HCEC 1CT (cell line): Measurements from ENCODE around the gene PODXL2.
"Not testable (repeated sequence)": the region's sequence is repeated elsewhere in the genome, so short reads cannot be mapped to it uniquely, and the experiment has no call there.

Experiments
- DNase-seq: peaks from one replicate; pipeline ENCODE4 v3.0.0-alpha.2; 2017

PODXL2 gene

DNA sequence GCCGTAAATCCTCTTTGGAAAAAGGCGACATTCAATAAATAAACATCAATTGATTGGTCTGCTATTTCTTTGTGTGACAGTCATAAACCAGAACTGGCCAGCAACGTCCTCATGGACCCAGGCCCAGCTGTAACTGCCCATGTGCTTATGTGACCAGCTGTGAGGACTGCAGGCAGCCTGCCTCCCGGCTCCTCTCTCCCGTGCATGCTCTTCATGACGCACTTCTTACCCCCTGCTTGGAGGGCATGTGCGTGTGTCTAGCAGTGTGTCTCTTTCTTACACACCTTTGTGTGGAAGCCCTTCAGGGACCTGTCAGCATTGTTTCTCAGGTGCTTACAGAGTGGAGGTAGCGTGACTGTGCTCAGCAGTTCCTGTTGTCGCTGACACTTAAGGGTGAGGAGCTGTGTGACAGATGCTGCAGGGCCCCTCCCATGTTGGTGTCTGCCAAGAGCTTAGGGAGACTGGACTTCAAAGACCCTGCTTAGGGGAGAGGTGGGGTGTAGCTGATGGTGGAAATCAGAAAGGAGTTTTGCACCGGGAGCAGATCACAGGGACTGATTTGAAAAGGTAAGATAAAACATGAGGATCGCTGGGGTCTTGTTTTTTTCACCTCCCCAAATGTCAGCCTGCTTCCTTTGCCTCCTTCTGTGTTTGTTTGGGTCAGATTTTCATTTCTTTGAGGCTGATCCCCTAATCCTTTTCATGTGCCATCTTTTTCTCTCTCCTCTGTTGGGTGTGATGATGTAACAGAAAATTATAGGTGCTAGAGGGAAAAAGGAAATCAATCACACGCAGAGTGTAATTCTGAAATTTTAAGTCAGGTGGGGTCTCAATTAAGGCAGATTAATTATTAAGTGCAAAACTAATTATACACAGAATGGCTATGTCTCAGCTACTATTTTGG lies 2.1 kb downstream of the PODXL2 start:
- DNase-seq, result no peak

DNA sequence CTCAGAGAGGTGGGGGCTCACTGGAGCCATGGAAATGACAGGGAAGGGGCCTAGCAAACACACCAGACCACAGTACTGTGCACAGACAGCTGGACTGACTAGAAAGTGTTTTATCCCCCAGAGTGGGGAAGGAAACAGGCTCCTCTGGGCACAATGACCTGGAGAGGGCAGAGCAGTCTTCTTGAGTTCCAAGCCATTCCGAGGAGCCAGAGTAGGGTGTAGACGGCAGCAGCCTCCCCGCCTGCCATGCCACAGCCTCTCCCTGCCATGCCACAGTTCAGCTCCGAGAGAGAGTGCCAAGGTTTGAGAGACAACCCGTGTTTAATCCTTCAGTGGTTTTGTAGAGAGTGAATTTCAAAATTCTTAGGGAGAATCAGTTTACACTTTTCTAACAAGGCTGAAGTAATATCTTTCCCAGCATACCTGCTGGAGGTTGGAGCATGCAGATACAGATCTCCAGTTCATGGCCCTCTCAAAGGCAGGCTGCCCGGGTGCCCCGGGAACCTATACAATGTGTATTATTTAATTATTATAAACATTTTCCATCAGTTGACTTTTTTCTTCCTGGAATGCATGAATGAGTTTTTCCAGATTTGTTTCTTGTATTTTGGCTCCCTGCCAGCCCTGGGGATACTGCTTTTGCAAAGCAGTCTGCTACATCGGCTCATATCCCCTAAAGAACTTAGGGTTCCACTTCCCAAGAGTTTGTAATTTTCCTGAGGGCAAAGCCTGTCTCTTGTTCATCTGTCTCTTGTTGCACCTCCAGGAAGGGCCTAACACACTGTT lies 3.2 kb downstream of the PODXL2 start:
- no peak for DNase-seq

DNA sequence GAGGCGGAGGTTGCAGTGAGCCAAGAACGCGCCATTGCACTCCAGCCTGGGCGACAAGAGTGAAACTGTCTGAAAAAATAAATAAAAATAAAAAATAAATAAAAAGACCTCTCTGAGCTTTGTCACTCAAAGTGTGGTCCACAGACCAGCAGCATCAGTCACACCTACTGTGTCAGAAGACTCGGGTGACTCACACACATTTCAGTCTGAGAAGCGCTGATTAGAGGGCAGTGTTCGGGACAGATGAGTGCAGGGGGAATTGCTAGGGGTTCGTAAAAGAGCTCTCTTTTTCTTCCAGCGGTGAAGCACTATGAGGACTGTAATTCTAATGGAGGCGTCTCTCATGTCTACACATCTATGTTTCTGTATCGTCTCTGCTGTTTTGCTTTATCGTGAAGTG lies 5.7 kb downstream of the PODXL2 start:
- no peak for DNase-seq

DNA sequence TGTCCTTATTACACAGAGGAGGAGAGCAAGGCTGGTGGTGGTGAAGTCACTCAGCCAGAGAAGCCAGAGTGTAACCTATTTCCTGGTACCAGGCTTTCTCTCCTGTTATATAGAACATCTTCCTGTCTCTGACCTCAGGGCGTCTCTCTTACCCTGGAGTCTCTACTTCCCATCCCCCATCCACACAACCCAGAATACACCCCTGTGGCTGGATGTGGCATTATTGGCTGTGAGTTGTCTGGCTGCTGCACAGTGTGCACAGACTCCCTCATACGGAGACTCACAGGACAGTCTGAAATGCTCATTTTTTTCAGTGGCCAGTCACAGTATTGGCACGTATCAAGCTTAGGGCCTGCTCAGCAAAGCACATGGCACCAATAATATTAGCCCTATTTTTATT lies 8.6 kb downstream of the PODXL2 start:
- DNase-seq, result peak; percentile 8

DNA sequence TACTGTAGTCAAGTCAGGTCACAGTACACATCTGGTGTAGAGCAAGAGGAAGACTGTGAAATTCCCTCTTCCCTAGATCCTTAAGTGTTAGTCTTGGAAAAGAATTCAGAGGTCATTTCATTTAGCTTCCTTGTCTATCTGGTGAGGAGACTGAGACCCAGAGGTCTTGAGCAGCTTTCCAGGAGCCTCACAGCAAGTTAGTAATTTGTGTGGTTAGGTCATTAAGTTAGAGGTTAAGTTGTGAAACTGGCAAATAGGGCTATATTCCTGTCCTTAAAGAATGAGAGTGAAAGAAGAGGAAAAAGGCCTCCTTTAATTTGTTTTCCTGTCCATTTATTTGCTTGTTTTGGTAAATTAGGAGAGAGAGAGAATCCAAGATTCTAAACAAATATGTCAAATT lies 9.0 kb downstream of the PODXL2 start:
- DNase-seq, result peak; percentile 7

DNA sequence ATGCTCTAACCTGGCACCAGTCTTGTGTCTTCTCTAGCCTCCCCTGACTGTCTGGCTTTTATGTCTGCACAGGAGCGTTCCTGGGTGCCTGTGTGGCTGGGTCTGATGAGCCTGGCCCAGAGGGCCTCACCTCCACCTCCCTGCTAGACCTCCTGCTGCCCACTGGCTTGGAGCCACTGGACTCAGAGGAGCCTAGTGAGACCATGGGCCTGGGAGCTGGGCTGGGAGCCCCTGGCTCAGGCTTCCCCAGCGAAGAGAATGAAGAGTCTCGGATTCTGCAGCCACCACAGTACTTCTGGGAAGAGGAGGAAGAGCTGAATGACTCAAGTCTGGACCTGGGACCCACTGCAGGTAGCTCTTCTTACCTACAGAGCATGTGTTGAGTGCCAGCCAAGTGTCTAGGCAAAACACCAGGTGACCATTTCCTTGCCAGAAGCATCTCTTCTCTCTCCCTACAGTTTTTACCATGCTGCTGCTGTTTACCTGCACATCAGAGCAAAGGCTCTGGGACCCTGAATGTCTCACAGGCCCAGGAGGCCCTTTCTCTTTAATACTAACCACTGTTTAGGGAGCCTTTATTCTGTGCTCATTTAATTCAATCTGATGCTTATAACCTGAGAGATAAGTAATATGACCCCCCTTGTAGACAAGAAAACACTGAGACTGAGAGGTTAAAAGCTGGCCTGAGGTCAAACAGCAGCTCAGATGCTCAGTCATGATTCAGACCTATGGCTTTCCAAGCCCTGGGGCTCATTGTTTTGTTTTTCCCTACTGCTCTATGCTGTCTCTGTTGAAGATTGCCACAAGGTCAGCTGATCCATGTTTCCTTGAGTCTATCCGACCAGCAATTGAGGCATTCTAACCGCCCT lies 10.4 kb downstream of the PODXL2 start:
- DNase-seq, result peak; percentile 31

DNA sequence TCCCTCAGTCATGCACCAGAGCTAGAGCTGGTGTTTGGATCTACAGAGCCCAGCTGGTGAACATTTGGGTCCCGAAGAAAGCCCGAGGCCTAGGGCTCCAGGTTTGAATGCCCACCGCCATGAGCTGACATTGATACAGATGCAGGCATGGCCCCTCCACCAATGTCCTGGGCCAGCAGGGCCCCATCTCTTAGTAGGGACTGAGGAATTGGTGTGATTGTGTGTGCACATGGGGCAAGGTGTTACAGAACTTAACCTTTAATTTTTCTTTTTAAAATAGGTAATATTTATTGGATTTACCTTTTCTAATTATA lies 11.0 kb downstream of the PODXL2 start:
- DNase-seq, result no peak

DNA sequence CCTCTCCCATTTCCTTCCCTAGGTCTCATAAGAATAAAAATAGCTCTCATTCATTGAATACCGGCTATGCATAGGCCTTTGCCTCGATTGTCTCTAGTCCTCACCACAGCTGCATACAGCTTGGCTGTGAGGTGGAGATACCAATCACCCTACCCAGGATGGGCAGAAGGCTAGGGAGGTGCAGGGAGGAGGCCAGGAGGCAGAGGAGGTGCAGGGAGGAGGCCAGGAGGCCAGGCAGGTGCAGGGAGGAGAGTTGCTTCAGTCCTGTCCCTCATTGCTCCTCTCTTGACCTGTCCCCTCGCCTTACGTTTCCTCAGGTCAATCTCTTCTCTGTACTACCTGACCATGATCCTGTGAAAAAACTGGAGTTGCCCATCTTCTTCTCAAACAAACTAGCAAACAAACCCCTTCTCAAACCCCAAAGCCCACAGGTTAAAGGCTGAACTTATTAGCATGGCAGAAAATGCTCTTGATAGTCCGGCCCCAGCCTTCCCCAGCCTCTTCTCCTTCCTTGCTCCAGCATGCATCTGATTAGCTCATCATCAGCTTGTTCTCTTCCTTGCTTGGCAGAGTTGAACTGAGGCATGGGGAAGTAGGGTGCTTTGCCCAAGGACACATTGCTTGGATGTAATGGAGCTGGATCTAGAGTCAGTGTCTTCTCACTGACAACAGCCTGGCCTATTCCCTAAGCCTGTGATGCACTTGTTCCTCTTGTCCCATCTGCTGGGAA lies 15.8 kb downstream of the PODXL2 start:
- no peak for DNase-seq

DNA sequence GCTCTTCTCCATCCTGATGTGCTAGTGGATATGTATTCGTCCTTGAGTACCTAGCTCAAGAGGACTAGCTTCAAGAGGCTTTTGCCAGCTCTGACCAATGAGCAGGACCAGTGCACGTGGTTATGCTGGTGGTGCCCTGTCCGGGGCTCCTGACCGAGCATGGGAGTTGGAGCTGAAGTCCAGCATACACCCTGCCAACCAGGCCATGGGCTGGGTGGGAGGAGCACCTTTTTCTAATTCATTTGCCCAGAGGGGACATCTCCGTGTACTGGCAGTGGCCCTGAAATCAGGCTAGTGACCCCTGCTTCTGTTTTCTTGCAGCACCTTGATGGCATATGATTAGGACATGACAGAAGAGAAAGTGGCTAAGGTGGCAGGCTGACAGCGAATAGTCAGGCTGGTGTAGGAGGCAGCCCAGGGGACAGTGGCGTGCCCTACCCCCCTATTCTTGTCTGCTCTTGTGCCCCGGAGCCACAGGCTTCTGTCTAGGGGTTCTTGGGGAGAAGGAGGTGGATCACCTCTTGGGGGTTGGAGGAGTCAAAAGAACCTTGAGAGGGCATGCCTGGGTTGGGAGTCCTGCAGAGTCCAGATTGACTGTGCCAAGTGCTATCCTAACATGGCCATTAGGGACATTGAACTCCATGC lies 16.5 kb downstream of the PODXL2 start:
- no peak for DNase-seq

DNA sequence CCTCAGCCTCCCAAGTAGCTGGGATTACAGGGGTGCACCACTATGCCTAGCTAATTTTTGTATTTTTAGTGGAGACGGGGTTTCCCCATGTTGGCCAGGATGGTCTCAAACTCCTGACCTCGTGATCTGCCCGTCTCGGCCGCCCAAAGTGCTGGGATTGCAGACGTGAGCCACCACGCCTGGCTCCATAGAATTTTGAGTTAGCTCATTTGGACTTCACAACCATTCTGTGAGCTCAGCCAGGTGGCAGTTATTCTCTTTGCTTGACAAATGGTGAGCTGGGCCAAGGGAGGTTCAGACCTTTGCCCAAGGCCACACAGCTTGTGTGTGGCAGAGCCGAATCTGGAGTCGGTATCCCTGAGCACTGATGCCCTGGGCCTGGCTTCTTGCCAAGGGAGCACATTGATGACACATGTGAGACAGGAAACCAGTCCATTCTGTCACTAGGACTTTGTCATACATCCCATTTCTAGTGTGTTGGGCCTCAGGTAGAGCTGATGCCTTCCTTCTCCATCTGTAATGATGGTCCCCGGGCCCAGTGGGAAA lies 17.6 kb downstream of the PODXL2 start:
- DNase-seq, result no peak

DNA sequence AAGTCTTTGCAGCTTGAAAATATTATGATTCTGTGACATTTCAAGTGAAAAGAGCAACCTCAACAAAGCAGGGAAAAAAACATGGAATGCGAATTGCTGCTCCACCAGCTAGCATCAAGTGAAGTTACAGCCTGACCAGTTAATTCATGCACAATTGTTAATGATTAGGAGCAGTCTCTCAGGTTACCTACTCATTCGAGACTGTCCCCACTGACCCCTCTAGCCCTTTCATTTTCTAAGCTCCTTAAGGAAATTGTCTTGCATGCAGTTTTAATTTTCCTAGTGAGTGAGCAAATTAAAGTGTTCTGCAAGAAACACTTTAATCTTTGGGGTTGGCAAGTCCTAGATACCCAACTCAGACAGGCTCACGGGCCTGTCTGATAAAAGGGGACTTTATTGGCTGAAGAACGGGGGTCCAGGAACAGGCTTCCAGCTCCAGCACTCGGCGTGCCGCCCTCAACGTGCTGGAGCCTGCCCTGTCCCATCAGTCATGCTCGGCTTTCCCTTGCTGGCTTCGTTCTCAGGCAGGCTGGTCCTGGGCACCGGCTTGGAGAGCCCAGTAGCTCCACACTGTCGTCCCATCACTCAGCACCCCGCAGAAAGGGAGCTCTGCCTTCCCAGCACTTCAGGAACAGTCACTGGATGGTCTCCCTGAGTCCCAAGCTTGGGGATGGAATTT lies 18.3 kb downstream of the PODXL2 start:
- DNase-seq, result no peak

DNA sequence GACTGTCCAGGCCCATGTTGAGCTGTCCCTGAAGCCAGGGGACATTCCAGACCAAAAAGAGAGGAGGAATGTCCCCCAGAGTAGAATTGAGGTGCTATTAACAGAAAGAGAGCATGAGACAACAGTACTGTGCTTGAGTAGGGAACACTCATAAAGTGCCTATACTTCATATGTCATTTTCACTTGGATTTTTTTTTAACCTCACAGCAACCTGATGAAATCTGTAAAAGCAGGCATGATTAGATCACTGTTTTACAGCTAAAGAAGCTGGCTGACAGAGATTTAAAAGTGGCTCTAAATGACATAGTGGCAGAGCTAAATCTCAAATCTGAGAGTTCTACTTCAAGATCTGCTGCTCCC lies 18.8 kb downstream of the PODXL2 start:
- DNase-seq, result no peak

DNA sequence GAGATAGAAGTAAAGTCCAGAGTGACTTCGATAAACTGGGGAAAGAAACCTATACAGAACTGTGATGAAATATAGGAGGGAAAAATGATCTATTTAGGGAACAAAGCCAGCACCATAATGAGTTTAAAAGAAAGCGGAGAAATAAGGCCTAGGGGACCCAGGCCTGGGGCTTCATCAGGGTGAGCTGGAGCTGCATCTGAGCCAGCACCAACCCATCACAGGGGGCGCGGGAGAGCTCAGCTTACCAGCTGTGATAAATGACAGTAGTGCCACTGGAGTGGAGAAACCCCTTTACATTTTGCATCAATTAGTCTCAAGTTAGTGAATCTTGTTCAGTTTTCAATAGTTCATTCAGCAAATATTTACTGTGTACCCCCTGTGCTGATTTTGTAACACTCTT lies 21.3 kb downstream of the PODXL2 start:
- DNase-seq, result no peak

DNA sequence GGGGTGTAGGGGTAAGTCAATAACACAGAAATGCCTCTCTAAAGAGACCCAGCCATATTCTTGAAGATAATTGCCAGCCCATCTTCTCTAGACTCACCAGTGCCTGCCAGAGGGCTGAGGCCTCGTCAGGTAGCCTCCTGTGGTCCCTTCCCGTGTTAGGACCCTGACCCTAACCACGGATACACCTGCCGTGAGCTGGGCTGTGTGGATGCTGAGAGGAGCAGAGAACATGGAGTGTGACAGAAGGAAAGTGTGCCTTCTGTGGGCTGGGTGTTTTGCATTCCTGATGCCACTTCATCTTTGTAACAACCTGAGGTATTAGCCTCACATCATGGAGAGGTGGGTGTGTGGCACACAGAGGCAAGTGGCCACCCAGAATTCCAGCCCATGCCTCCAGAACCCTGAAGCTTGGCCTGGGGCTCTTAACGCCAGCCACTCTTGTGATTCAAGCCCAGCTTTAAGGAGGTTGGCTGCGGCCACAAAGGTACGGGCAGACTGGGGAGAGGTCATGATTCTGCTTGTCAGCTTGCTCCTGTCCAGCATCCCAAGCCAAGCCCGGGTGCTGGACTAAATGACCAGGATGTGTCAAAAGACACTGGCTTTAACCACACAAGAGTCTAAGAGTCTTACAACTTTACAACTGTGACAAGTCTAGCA lies 22.7 kb downstream of the PODXL2 start:
- DNase-seq, result no peak

DNA sequence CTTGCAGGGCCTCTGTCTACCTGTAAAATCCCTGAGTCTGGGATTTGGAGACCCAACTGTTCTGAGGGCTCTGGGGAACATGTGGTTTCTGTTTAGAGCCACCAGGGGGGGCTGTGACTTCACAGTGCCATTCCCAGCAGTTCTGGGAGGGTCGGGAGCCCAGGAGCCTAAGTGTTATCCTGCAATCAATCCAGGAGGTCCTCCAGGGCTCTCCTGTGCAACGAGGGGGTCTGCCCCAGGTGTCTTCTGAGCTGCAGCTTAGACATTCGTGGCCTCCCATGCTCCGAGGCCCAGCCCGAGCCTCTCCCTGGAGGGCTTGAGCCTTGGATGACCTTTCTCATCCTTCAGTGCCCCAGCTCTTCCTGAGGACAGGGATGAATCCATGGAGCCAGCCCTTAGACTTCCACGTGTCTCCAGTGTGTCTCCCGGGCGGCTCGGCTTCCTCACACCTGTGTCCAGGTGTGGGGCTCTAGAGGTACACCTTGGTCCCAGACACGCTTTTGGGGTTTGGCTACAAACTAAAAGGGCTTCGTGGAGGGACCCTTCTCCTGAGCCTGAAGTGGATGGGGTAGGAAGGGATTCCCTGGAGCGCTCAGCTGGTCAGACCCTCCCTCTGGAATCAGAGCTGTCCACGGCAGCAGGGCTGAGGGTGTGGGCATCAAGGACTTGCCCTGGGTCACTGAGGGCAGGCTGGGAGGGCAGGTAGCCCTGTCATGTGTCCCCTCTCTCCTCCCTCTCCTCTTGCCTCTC lies 23.4 kb downstream of the PODXL2 start:
- peak; percentile 49 for DNase-seq

DNA sequence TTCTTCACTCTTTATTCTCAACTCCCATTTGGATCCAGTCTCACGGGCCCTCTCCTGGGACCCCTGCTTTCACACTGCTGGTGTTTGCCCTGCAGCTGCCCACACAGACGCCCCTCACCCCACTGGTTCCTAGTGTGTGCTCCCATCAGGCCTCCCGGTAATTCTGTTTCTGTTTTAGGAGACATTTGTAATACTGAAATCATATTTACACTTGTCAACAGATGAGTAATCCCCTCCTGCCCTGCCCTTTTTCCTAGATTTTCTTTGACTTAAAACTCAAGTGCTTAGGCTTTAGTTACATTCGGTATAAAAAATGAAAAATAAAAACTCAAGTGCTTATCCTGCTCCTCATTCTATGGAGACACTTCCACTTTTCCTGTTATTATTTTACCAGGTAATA lies 25.4 kb downstream of the PODXL2 start:
- DNase-seq, result no peak

DNA sequence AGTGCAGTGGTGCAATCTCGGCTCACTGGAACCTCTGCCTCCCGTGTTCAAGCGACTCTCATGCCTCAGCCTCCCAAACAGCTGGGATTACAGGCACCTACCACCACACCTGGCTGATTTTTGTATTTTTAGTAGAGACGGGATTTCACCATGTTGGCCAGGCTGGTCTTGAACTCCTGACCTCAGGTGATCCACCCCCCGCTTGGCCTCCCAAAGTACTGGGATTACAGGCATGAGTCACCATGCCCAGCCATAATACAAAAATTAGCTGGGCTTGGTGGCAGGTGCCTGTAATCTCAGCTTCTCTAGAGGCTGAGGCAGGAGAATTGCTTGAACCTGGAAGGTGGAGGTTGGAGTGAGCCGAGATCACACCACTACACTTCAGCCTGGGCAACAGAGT lies 26.0 kb downstream of the PODXL2 start:
- not testable (repeated sequence) for DNase-seq

DNA sequence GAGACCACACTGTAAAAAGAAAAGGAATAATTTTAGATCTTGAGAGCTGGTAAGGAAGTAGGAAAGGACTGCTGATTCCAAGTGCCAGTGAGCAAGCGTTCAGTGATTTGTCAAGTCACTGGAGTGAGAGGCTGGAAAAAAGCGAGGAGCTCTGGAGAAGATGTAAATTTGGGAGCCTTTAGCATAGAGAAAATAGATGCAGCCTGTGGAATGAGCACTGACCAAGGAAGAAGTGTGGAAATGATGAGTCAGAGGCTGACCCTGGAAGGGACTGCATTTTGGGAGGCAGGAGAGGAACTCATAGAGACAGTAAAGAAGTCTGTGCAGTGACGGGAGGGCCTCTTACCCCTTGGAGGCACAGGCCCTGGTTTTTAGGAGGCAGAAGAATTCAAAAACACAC lies 26.7 kb downstream of the PODXL2 start:
- DNase-seq, result peak; percentile 77

DNA sequence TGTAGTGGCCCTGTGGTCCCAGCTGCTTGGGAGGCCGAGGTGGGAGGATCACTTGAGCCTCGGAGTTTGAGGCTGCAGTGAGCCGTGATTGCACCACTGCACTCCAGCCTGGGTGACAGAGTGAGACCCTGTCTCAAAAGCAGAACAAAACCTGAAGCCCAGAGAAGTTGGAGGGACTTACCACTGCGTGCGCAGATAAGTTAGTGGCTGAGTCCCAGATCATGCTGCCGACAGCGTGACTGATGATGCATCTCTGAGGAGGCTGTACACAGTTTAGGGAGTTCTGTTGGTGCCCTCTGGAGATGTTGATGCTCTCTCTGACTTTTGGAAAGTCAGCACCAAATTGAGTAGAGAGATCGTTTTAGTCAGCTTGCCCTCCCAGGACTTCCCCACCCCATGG lies 27.9 kb downstream of the PODXL2 start:
- DNase-seq, result no peak

DNA sequence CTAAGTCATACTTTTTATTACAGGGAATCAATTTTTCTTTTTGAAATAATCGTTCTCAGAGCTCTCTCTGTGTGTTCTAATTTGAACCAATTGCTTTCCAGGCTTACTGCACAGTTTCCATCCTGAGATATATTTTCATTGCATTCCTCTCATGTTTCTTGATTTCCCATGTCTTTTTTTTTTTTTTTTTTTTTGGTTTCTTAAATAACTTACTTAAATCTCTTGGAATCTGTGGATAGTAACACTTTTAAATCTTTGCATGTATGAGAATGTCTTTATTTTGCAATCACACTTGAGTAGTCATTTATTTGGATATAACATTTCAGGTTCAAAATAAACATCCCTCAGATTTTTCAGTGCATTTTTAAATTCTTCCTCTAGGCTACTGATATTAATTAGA lies 29.2 kb downstream of the PODXL2 start:
- peak; percentile 24 for DNase-seq
